DOHH2 (cell line): Measurements from ENCODE around the gene CACNA2D1.

Experiments
- EZH2phosphoT487 ChIP-seq: fragments of 200-600 bp; sonication (generic); IDR thresholded peaks from 2 replicates; pipeline ENCODE4 v1.6.1; 2017; ENCODE audit warnings: borderline replicate concordance, mild to moderate bottlenecking, antibody characterized with exemption, low read length, moderate library complexity, mixed read lengths
- TF ChIP-seq, protein P1 (sequence below): fragments of 200-600 bp; sonication (generic); IDR thresholded peaks from one replicate; pipeline ENCODE4 v1.5.1; 2014; ENCODE audit warnings: antibody characterized with exemption, mild to moderate bottlenecking, low read depth, low read length; ENCODE audit not compliant: poor library complexity, severe bottlenecking

DNA sequence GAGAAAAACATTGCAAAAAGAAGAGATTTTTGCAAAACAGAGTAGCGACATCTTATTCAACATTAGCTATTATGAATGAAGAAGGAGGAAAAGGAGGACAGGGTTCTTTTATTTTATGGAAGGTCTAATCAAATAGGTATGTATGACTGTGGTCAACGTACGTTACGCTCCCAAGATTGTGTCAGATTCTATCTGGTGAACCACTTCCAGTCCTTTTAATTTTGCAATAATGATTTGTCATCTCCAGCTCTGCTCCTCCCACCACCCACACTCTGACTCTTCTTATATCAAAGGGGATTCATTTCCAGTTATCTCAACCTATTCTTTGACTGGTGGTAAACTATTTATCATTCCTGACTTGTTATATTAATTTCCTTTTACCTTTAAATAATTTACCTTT, 259.9 kb downstream of the CACNA2D1 start:
- TF ChIP-seq, protein P1, sequence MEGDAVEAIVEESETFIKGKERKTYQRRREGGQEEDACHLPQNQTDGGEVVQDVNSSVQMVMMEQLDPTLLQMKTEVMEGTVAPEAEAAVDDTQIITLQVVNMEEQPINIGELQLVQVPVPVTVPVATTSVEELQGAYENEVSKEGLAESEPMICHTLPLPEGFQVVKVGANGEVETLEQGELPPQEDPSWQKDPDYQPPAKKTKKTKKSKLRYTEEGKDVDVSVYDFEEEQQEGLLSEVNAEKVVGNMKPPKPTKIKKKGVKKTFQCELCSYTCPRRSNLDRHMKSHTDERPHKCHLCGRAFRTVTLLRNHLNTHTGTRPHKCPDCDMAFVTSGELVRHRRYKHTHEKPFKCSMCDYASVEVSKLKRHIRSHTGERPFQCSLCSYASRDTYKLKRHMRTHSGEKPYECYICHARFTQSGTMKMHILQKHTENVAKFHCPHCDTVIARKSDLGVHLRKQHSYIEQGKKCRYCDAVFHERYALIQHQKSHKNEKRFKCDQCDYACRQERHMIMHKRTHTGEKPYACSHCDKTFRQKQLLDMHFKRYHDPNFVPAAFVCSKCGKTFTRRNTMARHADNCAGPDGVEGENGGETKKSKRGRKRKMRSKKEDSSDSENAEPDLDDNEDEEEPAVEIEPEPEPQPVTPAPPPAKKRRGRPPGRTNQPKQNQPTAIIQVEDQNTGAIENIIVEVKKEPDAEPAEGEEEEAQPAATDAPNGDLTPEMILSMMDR = no peak
- TF ChIP-seq EZH2phosphoT487 = no peak
